Neural progenitor cell (in vitro differentiated cells): ENCODE measurements around the gene GAS6.

Experiments
- EZH2phosphoT487 ChIP-seq: fragments of 200-600 bp; sonication (generic); IDR thresholded peaks from 2 replicates; pipeline ENCODE4 v1.6.1; 2017; ENCODE audit warnings: antibody characterized with exemption
- TF ChIP-seq, protein P1 (sequence below): fragments of 200-600 bp; sonication (generic); IDR thresholded peaks from 2 replicates; pipeline ENCODE4 v1.5.1; 2017; ENCODE audit warnings: antibody characterized with exemption, mild to moderate bottlenecking

DNA sequence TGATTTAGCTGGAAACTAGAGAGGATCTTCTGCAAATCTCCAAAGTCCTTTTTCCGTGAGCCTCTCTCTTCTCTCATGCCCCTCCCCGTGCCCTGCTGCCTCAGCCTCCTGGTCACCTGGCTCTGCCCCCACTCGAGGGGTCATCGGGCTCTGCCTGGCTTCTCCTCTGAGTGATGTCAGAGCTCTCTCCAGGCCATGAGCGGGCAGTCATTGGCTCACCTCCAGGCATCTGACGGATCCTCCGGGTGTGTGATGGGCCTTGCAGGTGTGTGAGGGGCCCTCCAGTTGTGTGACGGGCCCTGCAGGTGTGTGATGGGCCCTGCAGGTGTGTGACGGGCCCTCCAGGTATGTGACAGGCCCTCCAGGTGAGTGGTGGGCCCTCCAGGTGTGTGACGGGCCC, 10.3 kb upstream of the GAS6 start:
- TF ChIP-seq, protein P1, sequence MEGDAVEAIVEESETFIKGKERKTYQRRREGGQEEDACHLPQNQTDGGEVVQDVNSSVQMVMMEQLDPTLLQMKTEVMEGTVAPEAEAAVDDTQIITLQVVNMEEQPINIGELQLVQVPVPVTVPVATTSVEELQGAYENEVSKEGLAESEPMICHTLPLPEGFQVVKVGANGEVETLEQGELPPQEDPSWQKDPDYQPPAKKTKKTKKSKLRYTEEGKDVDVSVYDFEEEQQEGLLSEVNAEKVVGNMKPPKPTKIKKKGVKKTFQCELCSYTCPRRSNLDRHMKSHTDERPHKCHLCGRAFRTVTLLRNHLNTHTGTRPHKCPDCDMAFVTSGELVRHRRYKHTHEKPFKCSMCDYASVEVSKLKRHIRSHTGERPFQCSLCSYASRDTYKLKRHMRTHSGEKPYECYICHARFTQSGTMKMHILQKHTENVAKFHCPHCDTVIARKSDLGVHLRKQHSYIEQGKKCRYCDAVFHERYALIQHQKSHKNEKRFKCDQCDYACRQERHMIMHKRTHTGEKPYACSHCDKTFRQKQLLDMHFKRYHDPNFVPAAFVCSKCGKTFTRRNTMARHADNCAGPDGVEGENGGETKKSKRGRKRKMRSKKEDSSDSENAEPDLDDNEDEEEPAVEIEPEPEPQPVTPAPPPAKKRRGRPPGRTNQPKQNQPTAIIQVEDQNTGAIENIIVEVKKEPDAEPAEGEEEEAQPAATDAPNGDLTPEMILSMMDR: no peak
- TF ChIP-seq EZH2phosphoT487: no peak
